B cell (primary cell): Measurements from ENCODE around the gene ZC3H10. TPM values are rescaled to one million over a fixed set of nuclear protein-coding genes. Genes with fewer than 3 reads are reported as not detected.

Source experiments
- ATAC-seq: fragments of 200-7000 bp; cut with Tn5 transposase; one replicate; pipeline ENCODE4 v1.10.0; 2021; ENCODE audit warnings: low read depth, mild to moderate bottlenecking, moderate number of reproducible peaks, moderate library complexity
- CTCF ChIA-PET: fragments of 350-600 bp; sonication (Branson Sonifier 250); formaldehyde crosslinking; loops from one replicate; lab custom pipeline; 2021; ENCODE audit warnings: antibody characterized with exemption, inconsistent platforms; lab: Charles Lee
- POLR2A ChIA-PET: fragments of 350-600 bp; sonication (Branson Sonifier 250); formaldehyde crosslinking; loops from one replicate; lab custom pipeline; 2021; ENCODE audit warnings: antibody characterized with exemption; lab: Charles Lee
- DNase-seq: peaks from one replicate; pipeline ENCODE4 v3.0.0; 2013
- H2AFZ ChIP-seq: 2 replicates; pipeline ENCODE4 v1.6.1; 2012; ENCODE audit warnings: mild to moderate bottlenecking, low read depth, low read length; ENCODE audit not compliant: insufficient read depth, poor library complexity, severe bottlenecking
- H3K27ac ChIP-seq, 2 donors: 1 replicate in 1 of 2; 2 replicates in 1 of 2; pipeline ENCODE4 v1.5.1; 2012 to 2013; ENCODE audit warnings: low read length in 2 of 2, mild to moderate bottlenecking in 2 of 2, moderate library complexity in 1 of 2
- H3K27me3 ChIP-seq, 4 experiments: fragments of 200-600 bp in 1 of 4; sonication (generic) in 1 of 4; replicated peaks in 1 of 4; 1 replicate in 2 of 4; 2 replicates in 2 of 4; pipeline versions ENCODE4 v1.6.1 to v1.7.0; 2013 to 2016; ENCODE audit warnings: low read length in 3 of 4, mild to moderate bottlenecking in 2 of 4, mixed read lengths in 1 of 4, moderate library complexity in 1 of 4; ENCODE audit not compliant: insufficient read depth in 4 of 4, control insufficient read depth in 3 of 4; ENCODE audit errors: control extremely low read depth in 1 of 4
- H3K36me3 ChIP-seq, 2 experiments: replicated peaks in 1 of 2; 1 replicate in 1 of 2; 2 replicates in 1 of 2; pipeline versions ENCODE4 v1.6.1 to v1.7.1; 2013; ENCODE audit warnings: low read length in 1 of 2; ENCODE audit not compliant: insufficient read depth in 2 of 2, control insufficient read depth in 1 of 2; ENCODE audit errors: control extremely low read depth in 1 of 2, extremely low read depth in 1 of 2
- H3K4me1 ChIP-seq, 2 donors: fragments of 200-600 bp in 1 of 2; sonication (generic) in 1 of 2; 1 replicate in 1 of 2; 2 replicates in 1 of 2; pipeline versions ENCODE4 v1.5.1 to v1.6.1; 2013 to 2017; ENCODE audit warnings: low read length in 2 of 2; ENCODE audit not compliant: control insufficient read depth in 2 of 2, insufficient read depth in 2 of 2
- H3K4me2 ChIP-seq: replicated peaks from 2 replicates; pipeline ENCODE3; 2012; ENCODE audit warnings: mild to moderate bottlenecking, low read depth, low read length; ENCODE audit not compliant: poor library complexity, severe bottlenecking
- H3K4me3 ChIP-seq, 5 experiments: fragments of 200-600 bp in 1 of 5; sonication (generic) in 1 of 5; 1 replicate in 3 of 5; 2 replicates in 2 of 5; pipeline versions ENCODE4 v1.5.1 to v1.7.0; 2011 to 2016; ENCODE audit warnings: low read length in 4 of 5, mild to moderate bottlenecking in 4 of 5, low read depth in 2 of 5, control low read depth in 1 of 5, moderate library complexity in 1 of 5; ENCODE audit not compliant: insufficient read depth in 1 of 5; ENCODE audit errors: control extremely low read depth in 1 of 5, extremely low read depth in 1 of 5
- H3K79me2 ChIP-seq: fragments of 200-600 bp; sonication (generic); one replicate; pipeline ENCODE4 v1.6.0; 2016; ENCODE audit warnings: low read length; ENCODE audit not compliant: control insufficient read depth, insufficient read depth
- H3K9ac ChIP-seq: fragments of 200-600 bp; sonication (generic); 2 replicates; pipeline ENCODE4 v1.6.1; 2017; ENCODE audit warnings: mild to moderate bottlenecking, low read length, moderate library complexity
- H3K9me3 ChIP-seq, 3 donors: one replicate each; pipeline versions ENCODE4 v1.6.1 to v1.7.1; 2013; ENCODE audit warnings: low read length in 2 of 3; ENCODE audit not compliant: control insufficient read depth in 2 of 3, insufficient read depth in 1 of 3; ENCODE audit errors: control extremely low read depth in 1 of 3
- H4K20me1 ChIP-seq: 2 replicates; pipeline ENCODE4 v1.6.0; 2012; ENCODE audit warnings: mild to moderate bottlenecking, low read length; ENCODE audit not compliant: insufficient read depth, control insufficient read depth, poor library complexity, severe bottlenecking
- H3K27ac Mint-ChIP-seq: one replicate; pipeline ENCODE4 v1.8.0; 2021; ENCODE audit warnings: mixed read lengths
- H3K27me3 Mint-ChIP-seq: one replicate; pipeline ENCODE4 v1.8.0; 2021; ENCODE audit warnings: mixed read lengths
- H3K4me1 Mint-ChIP-seq: one replicate; pipeline ENCODE4 v1.8.0; 2021; ENCODE audit warnings: mixed read lengths
- H3K4me3 Mint-ChIP-seq: one replicate; pipeline ENCODE4 v1.8.0; 2021; ENCODE audit warnings: mixed read lengths
- H3K9me3 Mint-ChIP-seq: one replicate; pipeline ENCODE4 v1.8.0; 2022; ENCODE audit warnings: mixed read lengths; ENCODE audit not compliant: insufficient read depth
- CTCF ChIP-seq: fragments of 200-600 bp; IDR thresholded peaks from one replicate; pipeline ENCODE4 v1.8.0; 2022; ENCODE audit warnings: antibody characterized with exemption, mild to moderate bottlenecking
- EZH2 ChIP-seq: IDR thresholded peaks from 2 replicates; pipeline ENCODE4 v1.6.1; 2012; ENCODE audit warnings: borderline replicate concordance, low read depth, mild to moderate bottlenecking, moderate library complexity, low read length; ENCODE audit not compliant: insufficient read depth, poor library complexity, severe bottlenecking
- WGBS: methylation state at CpG from one replicate; pipeline ENCODE4 v1.1.5; 2013; ENCODE audit warnings: missing lambda C conversion rate; ENCODE audit not compliant: insufficient coverage; 5-methylcytosine and 5-hydroxymethylcytosine counted together
- intact Hi-C: fragments of 100-400 bp; cut with micrococcal nuclease; formaldehyde crosslinking; loops from one replicate; pipeline ENCODE4 v1.10.0; 2022
- polyA plus RNA-seq: library from polyadenylated mRNA; depleted of rRNA; stranded (reverse); fragments of >200 nt; gene quantifications from 2 replicates; pipeline ENCODE4 v1.2.3, GENCODE V29; 2012
- total RNA-seq, 2 donors: library from RNA; stranded (reverse); fragments of 120-200 nt in 1 of 2; gene quantifications; 1 replicate in 1 of 2; 2 replicates in 1 of 2; pipeline versions ENCODE4 v1.2.3 to v1.2.4, GENCODE V29; 2013 to 2022

ZC3H10 gene
- total and polyA plus RNA-seq, 2 donors (not counting 1 experiment from before 2014, with no cell fraction given) = 4.7 to 21.7 TPM

DNA sequence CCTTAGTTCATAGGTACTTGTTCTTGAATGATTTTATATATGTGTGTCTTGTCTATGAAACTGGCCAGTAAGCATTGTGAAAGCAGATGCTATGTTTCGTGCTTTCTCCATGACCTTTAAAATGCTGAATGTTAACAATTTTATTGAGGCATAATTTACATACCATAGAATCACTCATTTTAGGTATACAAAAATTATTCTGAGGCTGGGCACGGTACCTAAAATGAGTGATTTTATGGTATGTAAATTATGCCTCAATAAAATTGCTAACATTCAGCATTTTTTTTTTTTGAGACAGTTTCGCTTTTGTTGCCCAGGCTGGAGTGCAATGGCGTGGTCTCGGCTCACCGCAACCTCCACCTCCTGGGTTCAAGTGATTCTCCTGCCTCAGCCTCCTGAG, 16.8 kb downstream of the ZC3H10 start:
- peaks cover 5 to 89% of the 10 kb centered on the region in 2 experiments for H3K36me3 ChIP-seq
- H3K9ac ChIP-seq = no peak overlapping the region
- peaks cover 43% of the 10 kb centered on the region for H3K79me2 ChIP-seq
- peaks cover 25% of the 10 kb centered on the region for H3K4me1 Mint-ChIP-seq
- no peak overlapping the region for H3K27ac Mint-ChIP-seq
- H3K4me1 ChIP-seq = peaks cover 9 to 18% of the 10 kb centered on the region in 2 donors
- no peaks in the 10 kb centered on the region for H3K9me3 ChIP-seq
- intact Hi-C loops = no loop called here
- WGBS = no CpG with 5 or more reads among the region's 6 CpGs
- H3K4me3 Mint-ChIP-seq = no peak overlapping the region
- H3K4me3 ChIP-seq = no peak overlapping the region
- H3K27me3 Mint-ChIP-seq = no peaks in the 10 kb centered on the region
- H4K20me1 ChIP-seq = peaks cover 44% of the 10 kb centered on the region
- H3K27ac ChIP-seq = no peak overlapping the region
- ChIA-PET POLR2A (no interaction called here), CTCF (no interaction called here)
- ATAC-seq (no peak), DNase-seq (no peak)
- TF ChIP-seq CTCF (no peak), EZH2 (no peak)
- H3K9me3 Mint-ChIP-seq = no peaks in the 10 kb centered on the region
- no peaks in the 10 kb centered on the region for H3K27me3 ChIP-seq
- no peak overlapping the region for H3K4me2 ChIP-seq
- no peak overlapping the region for H2AFZ ChIP-seq

- H2AFZ ChIP-seq = no peak overlapping the region
- no peak overlapping the region for H3K9ac ChIP-seq
- no peaks in the 10 kb centered on the region for H3K9me3 Mint-ChIP-seq
- no peaks in the 10 kb centered on the region for H3K9me3 ChIP-seq
- no peak overlapping the region for H3K27ac Mint-ChIP-seq
- intact Hi-C loops = no loop called here
- CTCF ChIA-PET = interaction anchor here (2.9 kb wide), 1 partner anchor 52 kb away, joined by 8 read pairs; the partner anchor contains the start of gene SMARCC2
- POLR2A ChIA-PET = interaction anchor here (1.1 kb wide), 1 partner anchor 25 kb away, joined by 3 read pairs; no protein-coding TSS in a partner anchor
- WGBS = 97% methylated on average over 9 of the region's 14 CpGs
- no peak overlapping the region for H3K4me2 ChIP-seq
- no peak for TF ChIP-seq EZH2
- H3K4me3 Mint-ChIP-seq = no peak overlapping the region
- DNase-seq = no peak
- no peak overlapping the region for H3K4me3 ChIP-seq
- H4K20me1 ChIP-seq = peaks cover 25% of the 10 kb centered on the region
- peaks cover 2 to 85% of the 10 kb centered on the region in 2 experiments for H3K36me3 ChIP-seq
- peaks cover 16% of the 10 kb centered on the region for H3K79me2 ChIP-seq
- no peak overlapping the region for H3K27ac ChIP-seq
- no peaks in the 10 kb centered on the region for H3K27me3 Mint-ChIP-seq
- ATAC-seq = no peak
- no peaks in the 10 kb centered on the region for H3K4me1 ChIP-seq
- H3K27me3 ChIP-seq = no peaks in the 10 kb centered on the region
- peaks cover 7% of the 10 kb centered on the region for H3K4me1 Mint-ChIP-seq
Observed at GRCh38 chr12:56137853-56138571, 19.9 kb downstream of the ZC3H10 start.
